IPS-20b (cell line): ENCODE results near the gene FMN2.

Source experiments
- H3K27ac ChIP-seq: one replicate; pipeline ENCODE4 v1.5.1; 2013; ENCODE audit warnings: low read length
- H3K27me3 ChIP-seq: 2 replicates; pipeline ENCODE4 v1.6.1; 2013; ENCODE audit warnings: mild to moderate bottlenecking, low read length, inconsistent platforms; ENCODE audit not compliant: insufficient read depth
- H3K36me3 ChIP-seq: 2 replicates; pipeline ENCODE4 v1.6.1; 2013; ENCODE audit warnings: low read depth, mild to moderate bottlenecking, inconsistent platforms, low read length, moderate library complexity; ENCODE audit not compliant: insufficient read depth
- H3K4me1 ChIP-seq: 2 replicates; pipeline ENCODE4 v1.6.1; 2013; ENCODE audit warnings: mild to moderate bottlenecking, control low read depth, inconsistent platforms, low read length, moderate library complexity; ENCODE audit not compliant: insufficient read depth
- H3K4me3 ChIP-seq: 2 replicates; pipeline ENCODE4 v1.5.1; 2013; ENCODE audit warnings: mild to moderate bottlenecking, low read length, inconsistent platforms
- H3K9ac ChIP-seq: 2 replicates; pipeline ENCODE4 v1.6.1; 2013; ENCODE audit warnings: low read depth, mild to moderate bottlenecking, inconsistent platforms, low read length, moderate library complexity
- H3K9me3 ChIP-seq: 2 replicates; pipeline ENCODE4 v1.6.1; 2013; ENCODE audit warnings: mild to moderate bottlenecking, low read depth, low read length, inconsistent platforms; ENCODE audit not compliant: insufficient read depth

The FMN2 gene

GRCh38 chr1:240352769-240353168 is 261.1 kb downstream of the FMN2 start:
- no peaks in the 10 kb centered on the region for H3K9me3 ChIP-seq
- H3K27ac ChIP-seq: no peak overlapping the region
- no peaks in the 10 kb centered on the region for H3K4me1 ChIP-seq
- no peaks in the 10 kb centered on the region for H3K27me3 ChIP-seq
- H3K4me3 ChIP-seq: no peak overlapping the region
- H3K36me3 ChIP-seq: no peaks in the 10 kb centered on the region
- H3K9ac ChIP-seq: no peak overlapping the region

GRCh38 chr1:240356568-240356967 is 264.9 kb downstream of the FMN2 start:
- H3K36me3 ChIP-seq: no peaks in the 10 kb centered on the region
- H3K27me3 ChIP-seq: no peaks in the 10 kb centered on the region
- no peak overlapping the region for H3K4me3 ChIP-seq
- H3K27ac ChIP-seq: no peak overlapping the region
- no peaks in the 10 kb centered on the region for H3K4me1 ChIP-seq
- no peaks in the 10 kb centered on the region for H3K9me3 ChIP-seq
- no peak overlapping the region for H3K9ac ChIP-seq

GRCh38 chr1:240362046-240362445 is 270.4 kb downstream of the FMN2 start:
- Histone ChIP-seq H3K9ac (no peak overlapping the region), H3K4me1 (no peaks in the 10 kb centered on the region), H3K9me3 (no peaks in the 10 kb centered on the region), H3K4me3 (no peak overlapping the region), H3K27me3 (no peaks in the 10 kb centered on the region), H3K27ac (no peak overlapping the region), H3K36me3 (no peaks in the 10 kb centered on the region)

GRCh38 chr1:240362826-240363225 is 271.1 kb downstream of the FMN2 start:
- H3K27ac ChIP-seq: no peak overlapping the region
- no peak overlapping the region for H3K9ac ChIP-seq
- no peaks in the 10 kb centered on the region for H3K4me1 ChIP-seq
- no peaks in the 10 kb centered on the region for H3K9me3 ChIP-seq
- no peaks in the 10 kb centered on the region for H3K27me3 ChIP-seq
- H3K36me3 ChIP-seq: no peaks in the 10 kb centered on the region
- no peak overlapping the region for H3K4me3 ChIP-seq

- no peak overlapping the region for H3K27ac ChIP-seq
- no peaks in the 10 kb centered on the region for H3K27me3 ChIP-seq
- H3K9ac ChIP-seq: no peak overlapping the region
- no peaks in the 10 kb centered on the region for H3K36me3 ChIP-seq
- no peaks in the 10 kb centered on the region for H3K9me3 ChIP-seq
- no peak overlapping the region for H3K4me3 ChIP-seq
- H3K4me1 ChIP-seq: no peaks in the 10 kb centered on the region
Observed at GRCh38 chr1:240363315-240363714, 271.6 kb downstream of the FMN2 start.

- Histone ChIP-seq H3K36me3 (no peaks in the 10 kb centered on the region), H3K4me3 (no peak overlapping the region)
Observed at GRCh38 chr1:240363914-240364313, 272.2 kb downstream of the FMN2 start.

GRCh38 chr1:240366636-240367035 is 275.0 kb downstream of the FMN2 start:
- no peaks in the 10 kb centered on the region for H3K9me3 ChIP-seq
- H3K27ac ChIP-seq: no peak overlapping the region
- no peak overlapping the region for H3K4me3 ChIP-seq
- H3K36me3 ChIP-seq: no peaks in the 10 kb centered on the region
- no peaks in the 10 kb centered on the region for H3K4me1 ChIP-seq
- H3K27me3 ChIP-seq: no peaks in the 10 kb centered on the region
- no peak overlapping the region for H3K9ac ChIP-seq

More at GRCh38 chr1:240363914-240364313, 272.2 kb downstream of the FMN2 start:
- Histone ChIP-seq H3K27ac (no peak overlapping the region), H3K9me3 (no peaks in the 10 kb centered on the region), H3K9ac (no peak overlapping the region), H3K4me1 (no peaks in the 10 kb centered on the region), H3K27me3 (no peaks in the 10 kb centered on the region)

GRCh38 chr1:240385551-240385950 is 293.9 kb downstream of the FMN2 start:
- Histone ChIP-seq H3K27me3 (no peaks in the 10 kb centered on the region), H3K27ac (no peak overlapping the region), H3K4me3 (no peak overlapping the region), H3K9me3 (peaks cover 21% of the 10 kb centered on the region), H3K9ac (no peak overlapping the region), H3K36me3 (no peaks in the 10 kb centered on the region), H3K4me1 (peaks cover 5% of the 10 kb centered on the region; the same call in 1 of the 2 replicates)

GRCh38 chr1:240385985-240386978 is 294.6 kb downstream of the FMN2 start:
- peaks cover 16% of the 10 kb centered on the region for H3K9me3 ChIP-seq
- H3K4me1 ChIP-seq: peaks cover 5% of the 10 kb centered on the region; the same call in 1 of the 2 replicates
- H3K27ac ChIP-seq: no peak overlapping the region
- no peak overlapping the region for H3K4me3 ChIP-seq
- no peak overlapping the region for H3K9ac ChIP-seq
- no peaks in the 10 kb centered on the region for H3K36me3 ChIP-seq
- no peaks in the 10 kb centered on the region for H3K27me3 ChIP-seq

- Histone ChIP-seq H3K27ac (no peak overlapping the region), H3K27me3 (no peaks in the 10 kb centered on the region), H3K4me1 (peaks cover 5% of the 10 kb centered on the region; the same call in 1 of the 2 replicates), H3K4me3 (no peak overlapping the region), H3K36me3 (no peaks in the 10 kb centered on the region), H3K9me3 (peaks cover 8% of the 10 kb centered on the region; the same call in 1 of the 2 replicates), H3K9ac (no peak overlapping the region)
Observed at GRCh38 chr1:240387051-240387450, 295.4 kb downstream of the FMN2 start.

- no peak overlapping the region for H3K27ac ChIP-seq
- no peak overlapping the region for H3K4me3 ChIP-seq
- no peaks in the 10 kb centered on the region for H3K4me1 ChIP-seq
- no peak overlapping the region for H3K9ac ChIP-seq
- no peaks in the 10 kb centered on the region for H3K9me3 ChIP-seq
- no peaks in the 10 kb centered on the region for H3K36me3 ChIP-seq
- H3K27me3 ChIP-seq: no peaks in the 10 kb centered on the region
Observed at GRCh38 chr1:240391660-240392260, 300.1 kb downstream of the FMN2 start.

- Histone ChIP-seq H3K27ac (no peak overlapping the region), H3K9me3 (no peaks in the 10 kb centered on the region), H3K9ac (no peak overlapping the region), H3K4me1 (no peaks in the 10 kb centered on the region), H3K36me3 (no peaks in the 10 kb centered on the region), H3K4me3 (no peak overlapping the region), H3K27me3 (no peaks in the 10 kb centered on the region)
Observed at GRCh38 chr1:240394353-240394752, 302.7 kb downstream of the FMN2 start.
